ENCODE measurements around the gene CR1. TPM values are rescaled to one million over a fixed set of nuclear protein-coding genes. Genes with fewer than 3 reads are reported as not detected.

Gene CR1
- total RNA-seq, result 1 to 10 TPM in 1 of 2 donors, under 1 TPM in 1; 0.42 to 3.5 TPM

DNA sequence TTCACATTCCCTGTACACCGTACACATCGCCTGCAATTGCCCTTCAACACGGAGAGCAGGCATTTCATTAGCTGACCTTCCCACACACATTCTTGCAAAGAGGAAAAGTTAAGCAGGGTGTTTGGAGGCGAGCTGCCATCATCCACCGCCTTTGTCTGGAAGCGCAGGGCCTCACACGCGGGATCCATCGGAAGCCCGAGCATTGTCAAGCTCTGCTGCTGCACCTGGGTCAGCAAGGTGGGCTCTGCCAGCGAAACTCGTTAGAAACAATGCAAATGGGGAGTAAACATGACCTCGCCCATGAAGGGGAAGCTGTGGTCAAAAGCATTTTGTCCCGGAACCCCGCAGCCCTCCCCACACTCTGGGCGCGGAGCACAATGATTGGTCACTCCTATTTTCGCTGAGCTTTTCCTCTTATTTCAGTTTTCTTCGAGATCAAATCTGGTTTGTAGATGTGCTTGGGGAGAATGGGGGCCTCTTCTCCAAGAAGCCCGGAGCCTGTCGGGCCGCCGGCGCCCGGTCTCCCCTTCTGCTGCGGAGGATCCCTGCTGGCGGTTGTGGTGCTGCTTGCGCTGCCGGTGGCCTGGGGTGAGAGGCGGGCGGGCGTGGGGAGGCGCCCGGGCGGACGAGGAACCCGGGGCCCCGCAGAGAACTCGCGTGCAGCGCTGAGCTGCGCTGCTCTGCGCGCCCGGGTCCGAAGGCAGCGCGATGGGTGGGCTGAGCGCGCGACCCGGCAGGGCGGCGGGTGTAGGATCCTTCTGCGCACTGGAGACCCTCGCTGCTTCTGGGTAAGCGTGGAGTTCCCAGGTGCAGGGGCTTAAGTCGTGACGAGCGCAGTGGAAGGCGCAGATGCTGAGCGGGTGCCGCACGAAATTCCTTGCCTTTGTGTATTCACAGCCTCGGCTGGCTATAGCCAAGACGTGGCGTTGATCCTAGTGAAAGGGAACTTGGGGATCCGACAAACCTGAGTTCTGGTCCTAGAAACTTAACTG, at the start of gene CR1:
CR1 (plus strand) TSS at position 357 of the 992 bp plus-strand sequence; CDS start at position 468, 111 bp downstream.
- intact Hi-C loops (cut with DNase I), result loop anchor here (5.0 kb wide), 1 partner anchor 414 kb away; no protein-coding TSS in a partner anchor
- no peak for TF ChIP-seq CTCF (IDR thresholded peaks at IDR 0.05)
- no peak for DNase-seq
- no peak within 1 kb of the TSS for H3K9ac ChIP-seq (ENCODE audit: low read depth in 2 of 2, low read length in 2 of 2)
- H3K27ac ChIP-seq, result no peak within 1 kb of the TSS
- H3K36me3 ChIP-seq, result no peaks in the 10 kb centered on the region
- H3K9me3 ChIP-seq, result no peaks in the 10 kb centered on the region
- no peaks in the 10 kb centered on the region for H3K4me1 ChIP-seq
- H3K4me3 ChIP-seq, result peak within 1 kb of the TSS; percentile 26
- peaks cover 9% of the 10 kb centered on the region for H3K27me3 ChIP-seq

- peak overlapping the region; percentile 54 for H3K4me3 ChIP-seq
- no peaks in the 10 kb centered on the region for H3K36me3 ChIP-seq
- H3K9me3 ChIP-seq, result no peaks in the 10 kb centered on the region
- intact Hi-C loops (cut with DNase I), result no loop called here
- peaks cover 7% of the 10 kb centered on the region for H3K4me1 ChIP-seq
- H3K9ac ChIP-seq (ENCODE audit: low read depth in 2 of 2, low read length in 2 of 2), result no peak overlapping the region
- no peak for DNase-seq
- no peak overlapping the region for H3K27ac ChIP-seq
- H3K27me3 ChIP-seq, result peaks cover 27% of the 10 kb centered on the region
- TF ChIP-seq CTCF (IDR thresholded peaks at IDR 0.05), result no peak
Observed at GRCh38 chr1:207453710-207454045, 42.3 kb upstream of the CR1 start.

DNA sequence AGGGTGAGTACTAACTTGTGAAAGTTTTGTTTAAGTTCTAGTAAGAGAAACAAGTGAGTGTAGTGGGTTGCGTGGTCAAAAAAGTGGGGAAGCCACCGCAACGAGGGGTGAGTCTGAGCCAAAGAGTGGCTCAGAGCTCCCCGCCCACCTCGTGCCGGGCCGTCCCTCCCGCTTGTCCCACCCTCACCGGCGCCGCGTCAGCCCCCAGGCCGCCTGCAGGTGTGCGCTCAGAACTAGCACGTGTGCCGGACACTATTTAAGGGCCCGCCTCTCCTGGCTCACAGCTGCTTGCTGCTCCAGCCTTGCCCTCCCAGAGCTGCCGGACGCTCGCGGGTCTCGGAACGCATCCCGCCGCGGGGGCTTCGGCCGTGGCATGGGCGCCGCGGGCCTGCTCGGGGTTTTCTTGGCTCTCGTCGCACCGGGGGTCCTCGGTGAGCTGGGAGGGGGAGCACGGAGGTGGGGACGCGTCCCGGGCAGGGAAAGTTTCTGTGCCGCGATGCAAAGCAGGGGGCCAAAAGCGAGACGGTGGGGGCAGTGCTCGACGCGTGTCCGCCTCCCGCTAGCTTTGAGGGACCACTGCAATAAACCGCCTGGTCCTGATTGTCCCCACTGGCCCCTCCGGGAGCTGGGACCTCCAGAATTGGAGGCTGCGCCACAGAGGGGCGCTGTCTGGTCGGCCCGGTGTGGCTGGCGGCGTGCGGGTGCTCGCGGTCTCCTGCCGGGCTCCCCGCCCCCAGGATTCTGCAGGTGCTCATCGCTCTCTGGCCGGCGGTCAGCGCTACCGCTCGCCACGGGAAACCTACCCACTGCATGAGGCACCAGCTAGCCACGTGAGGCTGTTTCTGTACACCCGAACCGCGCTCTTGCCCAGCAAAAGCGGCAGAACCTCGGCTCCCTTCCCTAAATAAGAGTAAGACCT, 41.7 kb upstream of the CR1 start, which contains the start of gene CR2:
CR2 (plus strand) TSS at position 283 of the 919 bp plus-strand sequence; CDS start at position 374, 91 bp downstream.
- DNase-seq, result peak; percentile 40
- Histone ChIP-seq H3K36me3 (no peaks in the 10 kb centered on the region), H3K4me3 (peak within 1 kb of the TSS; percentile 54), H3K27ac (no peak within 1 kb of the TSS), H3K9me3 (no peaks in the 10 kb centered on the region), H3K27me3 (peaks cover 27% of the 10 kb centered on the region), H3K9ac (ENCODE audit: low read depth in 2 of 2, low read length in 2 of 2) (peak within 1 kb of the TSS in 1 of 2 donors; percentile 38), H3K4me1 (peaks cover 7% of the 10 kb centered on the region)
- no peak for TF ChIP-seq CTCF (IDR thresholded peaks at IDR 0.05)
- intact Hi-C loops (cut with DNase I), result no loop called here

GRCh38 chr1:207455183-207455754, 40.7 kb upstream of the CR1 start:
- no peak for TF ChIP-seq CTCF (IDR thresholded peaks at IDR 0.05)
- no peaks in the 10 kb centered on the region for H3K9me3 ChIP-seq
- DNase-seq, result no peak
- no peak overlapping the region for H3K9ac ChIP-seq (ENCODE audit: low read depth in 2 of 2, low read length in 2 of 2)
- intact Hi-C loops (cut with DNase I), result no loop called here
- H3K4me1 ChIP-seq, result peaks cover 7% of the 10 kb centered on the region
- peak overlapping the region; percentile 54 for H3K4me3 ChIP-seq
- H3K27ac ChIP-seq, result no peak overlapping the region
- H3K27me3 ChIP-seq, result peaks cover 23% of the 10 kb centered on the region
- no peaks in the 10 kb centered on the region for H3K36me3 ChIP-seq

GRCh38 chr1:207458414-207458813, 37.5 kb upstream of the CR1 start:
- Histone ChIP-seq H3K27me3 (peaks cover 19% of the 10 kb centered on the region), H3K9me3 (no peaks in the 10 kb centered on the region), H3K9ac (ENCODE audit: low read depth in 2 of 2, low read length in 2 of 2) (no peak overlapping the region), H3K27ac (no peak overlapping the region), H3K4me3 (no peak overlapping the region), H3K36me3 (no peaks in the 10 kb centered on the region), H3K4me1 (peaks cover 7% of the 10 kb centered on the region)
- intact Hi-C loops (cut with DNase I), result no loop called here
- TF ChIP-seq CTCF (IDR thresholded peaks at IDR 0.05), result no peak
- no peak for DNase-seq

Data from colonic mucosa (tissue), 4 donors.